GM06990 (cell line): Measurements from ENCODE around the gene SUPT3H.

Experiments used
- DNase-seq: peaks from one replicate; pipeline ENCODE4 v3.0.0-alpha.2; 2011; ENCODE audit not compliant: insufficient read length; ENCODE audit errors: extremely low read depth
- H3K27me3 ChIP-seq: replicated peaks from 2 replicates; pipeline ENCODE4 v1.6.0; 2011; ENCODE audit warnings: low read length; ENCODE audit not compliant: control insufficient read depth, insufficient read depth
- H3K36me3 ChIP-seq: 2 replicates; pipeline ENCODE4 v1.5.1; 2011; ENCODE audit warnings: low read length; ENCODE audit not compliant: control insufficient read depth, insufficient read depth
- H3K4me3 ChIP-seq: replicated peaks from 2 replicates; pipeline ENCODE4 v1.5.1; 2011; ENCODE audit warnings: low read depth, mild to moderate bottlenecking, control low read depth, low read length
- TF ChIP-seq, protein P1 (sequence below): IDR thresholded peaks from 2 replicates; pipeline ENCODE4 v1.5.1; 2011; ENCODE audit warnings: low read length, control low read depth, mild to moderate bottlenecking, inconsistent platforms; ENCODE audit not compliant: insufficient read depth, poor library complexity, severe bottlenecking

SUPT3H gene

DNA sequence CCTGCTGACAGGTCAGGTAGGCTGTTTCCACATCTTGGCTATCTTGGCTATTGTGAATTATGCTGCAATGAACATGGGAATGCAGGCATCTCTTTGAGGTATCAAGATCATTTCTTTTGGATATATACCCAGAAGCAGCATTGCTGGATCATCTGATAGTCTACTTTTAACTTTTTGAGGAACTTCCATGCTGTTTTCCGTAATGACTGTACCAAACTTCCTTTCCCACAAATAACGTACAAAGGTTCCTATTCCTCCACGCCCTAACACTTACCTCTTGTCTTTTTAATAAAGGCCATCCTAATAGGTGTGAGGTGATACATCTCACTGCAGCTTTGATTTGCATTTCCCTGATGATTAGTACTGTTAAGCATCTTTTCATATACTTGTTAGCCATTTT is 388.3 kb downstream of the SUPT3H start:
- no peaks in the 10 kb centered on the region for H3K36me3 ChIP-seq
- DNase-seq = no peak
- H3K4me3 ChIP-seq = no peak overlapping the region
- no peaks in the 10 kb centered on the region for H3K27me3 ChIP-seq
- TF ChIP-seq, protein P1, sequence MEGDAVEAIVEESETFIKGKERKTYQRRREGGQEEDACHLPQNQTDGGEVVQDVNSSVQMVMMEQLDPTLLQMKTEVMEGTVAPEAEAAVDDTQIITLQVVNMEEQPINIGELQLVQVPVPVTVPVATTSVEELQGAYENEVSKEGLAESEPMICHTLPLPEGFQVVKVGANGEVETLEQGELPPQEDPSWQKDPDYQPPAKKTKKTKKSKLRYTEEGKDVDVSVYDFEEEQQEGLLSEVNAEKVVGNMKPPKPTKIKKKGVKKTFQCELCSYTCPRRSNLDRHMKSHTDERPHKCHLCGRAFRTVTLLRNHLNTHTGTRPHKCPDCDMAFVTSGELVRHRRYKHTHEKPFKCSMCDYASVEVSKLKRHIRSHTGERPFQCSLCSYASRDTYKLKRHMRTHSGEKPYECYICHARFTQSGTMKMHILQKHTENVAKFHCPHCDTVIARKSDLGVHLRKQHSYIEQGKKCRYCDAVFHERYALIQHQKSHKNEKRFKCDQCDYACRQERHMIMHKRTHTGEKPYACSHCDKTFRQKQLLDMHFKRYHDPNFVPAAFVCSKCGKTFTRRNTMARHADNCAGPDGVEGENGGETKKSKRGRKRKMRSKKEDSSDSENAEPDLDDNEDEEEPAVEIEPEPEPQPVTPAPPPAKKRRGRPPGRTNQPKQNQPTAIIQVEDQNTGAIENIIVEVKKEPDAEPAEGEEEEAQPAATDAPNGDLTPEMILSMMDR = no peak

DNA sequence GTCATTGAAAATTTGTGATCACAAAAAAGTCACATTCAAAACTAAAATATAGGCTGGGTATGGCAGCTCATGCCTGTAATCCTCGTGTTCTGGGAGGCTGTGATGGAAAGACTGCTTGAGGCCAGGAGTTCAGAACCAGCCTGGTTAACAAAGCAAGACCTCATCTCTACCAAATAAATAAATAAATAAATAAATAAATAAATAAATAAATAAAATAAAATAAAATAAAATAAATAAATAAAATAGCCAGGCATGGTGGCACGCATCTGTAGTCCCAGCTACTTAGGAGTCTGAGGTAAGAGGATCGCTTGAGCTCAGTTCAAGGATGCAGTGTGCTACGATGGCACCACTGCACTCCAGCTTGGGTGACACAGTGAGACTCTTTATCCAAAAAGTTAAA is 392.7 kb downstream of the SUPT3H start:
- no peak overlapping the region for H3K4me3 ChIP-seq
- no peaks in the 10 kb centered on the region for H3K27me3 ChIP-seq
- DNase-seq = no peak
- H3K36me3 ChIP-seq = no peaks in the 10 kb centered on the region
- TF ChIP-seq, protein P1 = no peak

DNA sequence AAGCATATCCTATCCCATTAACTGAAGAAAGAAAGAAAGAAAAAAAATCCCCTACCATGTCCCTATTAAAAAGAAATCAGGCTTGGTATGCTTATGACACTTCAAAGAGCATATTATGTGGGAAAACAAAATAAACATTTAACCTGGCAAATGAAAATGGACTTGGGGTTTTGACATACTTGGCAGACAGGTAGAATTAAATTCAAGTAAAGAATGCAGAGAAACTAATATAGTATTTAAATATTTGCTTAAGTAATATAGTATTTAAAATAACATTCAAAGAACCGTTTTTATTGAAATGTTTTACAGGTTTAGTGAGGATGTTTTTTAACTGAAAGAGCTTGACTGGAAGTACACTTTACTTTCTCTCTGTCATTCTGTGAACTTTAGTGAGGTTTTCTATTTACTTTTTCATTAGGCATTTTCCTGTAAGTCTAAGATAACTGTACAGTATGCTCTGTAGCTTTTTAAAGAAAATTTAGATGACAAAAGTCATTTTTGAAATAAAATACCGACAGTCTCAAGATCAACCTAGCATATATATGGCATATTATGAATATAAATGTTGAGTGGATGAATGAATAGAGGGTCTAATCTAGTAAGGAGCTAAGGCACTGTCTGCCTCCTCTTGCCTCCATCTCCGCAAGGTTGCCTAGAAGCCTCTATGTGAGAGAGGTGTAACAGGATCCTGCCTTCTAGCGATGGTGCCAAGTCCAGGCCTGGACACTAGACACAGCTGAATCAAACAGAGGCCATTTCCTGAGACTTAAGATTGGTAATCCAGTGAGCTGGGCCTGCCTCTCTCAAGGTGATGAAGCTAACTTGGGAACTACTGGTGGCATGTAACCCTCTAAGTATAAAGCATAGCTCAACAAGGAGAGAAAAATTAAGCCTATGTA is 394.0 kb downstream of the SUPT3H start:
- no peaks in the 10 kb centered on the region for H3K36me3 ChIP-seq
- no peak for DNase-seq
- TF ChIP-seq, protein P1 = no peak
- H3K27me3 ChIP-seq = no peaks in the 10 kb centered on the region
- no peak overlapping the region for H3K4me3 ChIP-seq

DNA sequence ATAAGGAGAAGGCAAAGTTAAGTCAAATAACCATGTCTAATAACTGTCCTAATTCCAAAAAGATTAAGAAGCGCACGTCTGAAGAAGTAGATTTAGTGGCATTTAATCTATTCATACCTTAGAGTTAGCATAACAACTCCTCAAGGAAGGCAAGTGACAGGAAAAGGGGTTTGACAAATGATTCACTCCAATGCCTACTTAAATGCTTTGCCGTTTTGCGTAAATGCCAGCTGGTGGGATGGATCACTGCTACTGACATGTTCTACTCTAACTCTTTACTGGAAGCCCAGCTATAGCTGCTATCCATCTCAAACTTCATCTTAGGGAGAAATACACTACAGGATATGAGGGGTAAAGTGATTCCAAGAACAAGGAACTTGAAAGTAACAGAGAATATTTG is 396.9 kb downstream of the SUPT3H start:
- TF ChIP-seq, protein P1 = no peak
- no peak for DNase-seq
- Histone ChIP-seq H3K36me3 (no peaks in the 10 kb centered on the region), H3K4me3 (no peak overlapping the region), H3K27me3 (no peaks in the 10 kb centered on the region)

DNA sequence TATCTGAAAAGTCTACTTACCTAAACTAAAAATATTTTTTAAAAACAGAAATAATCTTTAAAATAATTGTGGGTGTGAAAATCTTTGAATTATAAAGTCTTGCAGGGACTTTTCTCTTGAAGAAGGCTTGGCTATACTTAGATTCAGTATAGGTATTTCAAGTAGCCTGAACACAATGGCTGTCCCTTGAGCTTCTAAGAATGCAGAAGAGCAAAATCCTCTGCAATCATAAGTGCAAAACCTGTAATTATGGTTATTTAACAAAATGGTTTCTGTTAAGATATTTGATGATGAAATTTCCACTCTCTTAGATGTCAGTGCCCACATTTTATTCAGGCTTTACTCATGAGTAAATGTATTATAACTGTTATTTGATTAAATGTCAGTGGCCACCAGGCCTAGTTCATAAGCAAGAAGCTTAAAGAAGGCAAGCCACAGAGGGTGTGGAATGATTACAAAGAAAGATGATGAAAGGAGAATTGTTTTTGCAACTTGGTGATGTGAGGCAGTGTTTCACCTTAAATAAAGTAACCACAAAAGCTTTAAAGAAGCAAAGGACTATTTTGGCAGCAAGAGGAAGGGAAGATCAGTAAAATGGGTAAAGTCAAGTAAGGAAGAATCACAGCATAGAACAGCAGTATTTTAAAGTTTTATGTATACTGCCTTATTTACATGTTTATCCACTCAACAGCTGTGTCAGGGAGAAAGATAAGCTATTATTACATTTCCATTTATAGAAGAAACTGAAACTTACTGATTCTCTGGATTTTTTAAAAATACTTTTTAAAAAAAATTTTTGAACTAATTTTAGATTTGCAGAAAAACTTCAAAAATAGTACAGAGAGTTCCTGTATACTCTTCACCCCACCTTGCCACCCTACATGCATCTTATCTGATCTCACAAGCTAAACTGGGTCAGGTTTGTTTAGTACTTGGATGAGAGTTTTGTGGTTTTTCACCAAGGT is 400.8 kb downstream of the SUPT3H start:
- TF ChIP-seq, protein P1 = no peak
- no peaks in the 10 kb centered on the region for H3K36me3 ChIP-seq
- H3K27me3 ChIP-seq = no peaks in the 10 kb centered on the region
- peak; percentile 24 for DNase-seq
- H3K4me3 ChIP-seq = no peak overlapping the region
